ENCODE results near the gene IL17C. TPM values are rescaled to one million over a fixed set of nuclear protein-coding genes. Genes with fewer than 3 reads are reported as not detected.

The IL17C gene
- total RNA-seq, 1 experiment from 2014 or later, result 0.31 TPM

- no peaks in the 10 kb centered on the region for H3K27me3 Mint-ChIP-seq (ENCODE audit: low read depth)
- H3K14ac ChIP-seq (ENCODE audit: insufficient read depth, low read length), result peak overlapping the region; percentile 21
- no peak overlapping the region for H3K18ac ChIP-seq (ENCODE audit: insufficient read length, low read depth, low read length)
- no peaks in the 10 kb centered on the region for H3K9me3 ChIP-seq (ENCODE audit: control insufficient read depth, low read depth, low read length)
- no peak overlapping the region for H4K91ac ChIP-seq (ENCODE audit: insufficient read length, low read depth, low read length)
- TF ChIP-seq CTCF (conservative IDR thresholded peaks at IDR 0.05), result no peak
- H3K27ac ChIP-seq (ENCODE audit: insufficient read length, low read depth, low read length), result no peak overlapping the region
- H3K4me1 Mint-ChIP-seq, result peaks cover 8 to 12% of the 10 kb centered on the region in 2 experiments
- H3K9ac ChIP-seq (ENCODE audit: extremely low read depth, insufficient read length, low read length), result peak overlapping the region; percentile 48
- H2BK5ac ChIP-seq (ENCODE audit: insufficient read length, low read length), result no peak overlapping the region
- no peaks in the 10 kb centered on the region for H3K79me2 ChIP-seq (ENCODE audit: insufficient read depth, low read length)
- H3K4me2 ChIP-seq (ENCODE audit: insufficient read depth, insufficient read length, low read length), result peak overlapping the region; percentile 66
- peak; percentile 35 for DNase-seq
- peak overlapping the region; percentile 83 to 91 for H3K4me3 Mint-ChIP-seq
- H3K36me3 Mint-ChIP-seq (ENCODE audit: insufficient read depth in 1 of 3, low read depth in 3 of 3), result peaks cover 8 to 20% (median 20%) of the 10 kb centered on the region in 3 experiments; a peak in 6 of 7 replicates
- no peak overlapping the region for H3K23ac ChIP-seq (ENCODE audit: insufficient read length, low read depth, low read length)
- H4K8ac ChIP-seq (replicated peaks; ENCODE audit: insufficient read length, low read depth, low read length), result no peak overlapping the region
- H2BK120ac ChIP-seq (ENCODE audit: low read depth, low read length, poor library complexity, severe bottlenecking), result no peak overlapping the region
- no peak overlapping the region for H2AK5ac ChIP-seq (ENCODE audit: insufficient read length, low read length)
- H2AFZ ChIP-seq (ENCODE audit: low read length), result no peak overlapping the region
- WGBS (ENCODE audit: extremely low coverage, insufficient read length, low lambda C conversion rate), result no CpG with 5 or more reads among the region's 37 CpGs
- H3T11ph ChIP-seq (ENCODE audit: low read length), result no peak overlapping the region
- no peak overlapping the region for H3K56ac ChIP-seq (ENCODE audit: insufficient read length, low read depth, low read length)
- no peak overlapping the region for H2BK12ac ChIP-seq (ENCODE audit: insufficient read length, low read depth, low read length)
- no peak overlapping the region for H3K4ac ChIP-seq (ENCODE audit: low read depth, low read length)
- no peaks in the 10 kb centered on the region for H4K20me1 ChIP-seq (ENCODE audit: control insufficient read depth, insufficient read depth, insufficient read length)
- no peak overlapping the region for H2BK15ac ChIP-seq (ENCODE audit: low read depth, low read length)
- no peak overlapping the region for H2BK20ac ChIP-seq (ENCODE audit: low read depth, low read length, poor library complexity, severe bottlenecking)
- no peaks in the 10 kb centered on the region; the same call in 1 of the 2 replicates for H3K4me1 ChIP-seq (ENCODE audit: insufficient read depth, low read length)
- H3K9me3 Mint-ChIP-seq, result no peaks in the 10 kb centered on the region; a peak in 1 of 5 replicates
- peaks cover 3% of the 10 kb centered on the region for H3K79me1 ChIP-seq (ENCODE audit: insufficient read depth, low read depth, low read length, poor library complexity, severe bottlenecking)
- H4K5ac ChIP-seq (ENCODE audit: insufficient read length, low read depth, low read length), result no peak overlapping the region
- peaks cover 17% of the 10 kb centered on the region for H3K23me2 ChIP-seq (ENCODE audit: insufficient read length, low read depth, low read length, poor library complexity, severe bottlenecking)
- H3K27me3 ChIP-seq (ENCODE audit: insufficient read depth, low read length), result no peaks in the 10 kb centered on the region
- no peak overlapping the region; a peak in 2 of 7 replicates for H3K27ac Mint-ChIP-seq
These were observed 11.8 kb downstream of the IL17C start for GRCh38 chr16:88649924-88650748.

All from H9 (cell line).